ENCODE data around the gene CDC42.

CDC42 gene

DNA sequence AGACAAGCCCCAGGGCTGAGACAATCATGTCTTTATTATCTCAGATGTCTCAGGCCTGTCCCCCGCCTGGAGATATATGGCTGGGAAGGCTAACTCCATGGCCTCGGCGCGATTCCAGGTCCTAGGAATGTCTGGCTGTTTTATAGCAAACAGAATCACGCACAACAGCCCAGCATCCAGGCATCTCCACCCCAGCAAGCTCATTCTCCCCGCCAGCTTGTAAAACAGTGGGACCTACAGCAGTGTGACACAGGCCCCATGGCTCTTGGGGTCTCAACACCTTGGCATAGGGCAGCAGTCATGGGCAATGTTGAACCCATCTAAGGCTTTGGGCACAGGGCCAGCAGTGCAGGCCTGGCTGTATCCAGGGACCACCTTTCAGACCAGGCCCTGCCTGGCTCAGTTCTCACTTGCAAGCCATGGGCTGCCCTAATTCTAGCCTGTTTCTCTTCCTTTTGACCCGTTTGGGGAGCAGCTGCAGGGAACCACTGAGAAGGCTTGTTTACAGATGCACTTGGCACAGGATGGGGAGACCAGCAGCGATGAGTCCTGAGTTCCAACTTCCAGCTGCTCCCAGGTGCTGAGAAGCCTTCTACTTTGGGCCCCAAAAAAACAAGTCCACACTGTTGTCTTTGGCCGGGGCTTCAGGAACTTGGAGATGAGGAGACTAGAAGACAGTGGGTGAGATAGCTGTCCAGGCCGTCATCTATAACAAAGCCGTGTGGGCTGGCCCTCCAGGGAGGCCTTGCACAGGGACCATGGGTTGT is 56.0 kb downstream of the CDC42 start:
- DNase-seq (ENCODE audit: low read depth in 2 of 3, low spot score in 1 of 3), result no peak

GRCh38 chr1:22110016-22110415 is 57.5 kb downstream of the CDC42 start:
- DNase-seq (ENCODE audit: low read depth in 2 of 3, low spot score in 1 of 3), result no peak

- DNase-seq (ENCODE audit: low read depth in 2 of 3, low spot score in 1 of 3), result no peak
These were observed 58.6 kb downstream of the CDC42 start for GRCh38 chr1:22111115-22111514.

GRCh38 chr1:22111620-22112019 is 59.1 kb downstream of the CDC42 start:
- no peak for DNase-seq (ENCODE audit: low read depth in 2 of 3, low spot score in 1 of 3)

DNA sequence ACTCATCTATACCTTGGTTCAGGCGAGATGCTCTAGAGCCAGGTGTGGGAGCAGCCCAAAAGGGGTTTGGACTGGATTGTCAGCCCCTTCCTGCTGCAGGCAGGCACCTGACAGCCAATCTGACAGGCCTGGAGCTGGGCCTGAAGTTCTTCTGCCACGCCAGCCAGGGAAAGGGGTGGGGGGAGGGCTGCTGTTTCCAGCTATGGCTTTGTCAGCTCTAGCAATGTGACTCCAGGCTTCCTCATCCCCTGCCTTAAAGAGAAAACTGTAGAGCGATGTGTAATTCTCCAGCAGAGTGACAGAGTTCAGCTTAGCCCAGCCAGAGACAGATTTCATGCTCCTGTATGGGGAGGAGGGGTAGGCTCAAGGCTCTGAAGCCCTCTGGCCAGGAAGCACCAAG is 60.0 kb downstream of the CDC42 start:
- DNase-seq (ENCODE audit: low read depth in 2 of 3, low spot score in 1 of 3), result no peak

- DNase-seq (ENCODE audit: low read depth in 2 of 3, low spot score in 1 of 3), result no peak
These were observed 61.8 kb downstream of the CDC42 start for GRCh38 chr1:22114083-22115012.

GRCh38 chr1:22115286-22115685 is 62.8 kb downstream of the CDC42 start:
- DNase-seq (ENCODE audit: low read depth in 2 of 3, low spot score in 1 of 3), result no peak

DNA sequence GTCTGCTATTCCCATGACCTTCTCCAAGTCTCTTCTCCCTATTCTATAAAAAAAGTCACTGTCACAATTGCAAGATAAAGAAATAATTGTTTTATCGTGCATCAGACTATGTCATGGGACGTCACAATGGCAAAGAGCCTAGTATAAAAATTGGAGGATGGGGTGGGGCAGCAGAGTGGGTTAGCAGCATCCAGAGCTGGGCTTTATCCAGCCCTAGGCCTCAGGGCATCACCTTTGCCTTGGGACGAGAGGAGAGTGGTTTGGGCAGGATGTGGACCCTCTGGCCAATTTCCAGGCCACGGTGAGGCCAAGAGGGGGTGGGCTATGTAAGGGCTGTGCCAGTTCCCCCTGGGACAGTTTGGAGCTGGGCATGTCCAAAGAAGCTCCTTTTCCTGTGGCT is 64.7 kb downstream of the CDC42 start:
- no peak for DNase-seq (ENCODE audit: low read depth in 2 of 3, low spot score in 1 of 3)

DNA sequence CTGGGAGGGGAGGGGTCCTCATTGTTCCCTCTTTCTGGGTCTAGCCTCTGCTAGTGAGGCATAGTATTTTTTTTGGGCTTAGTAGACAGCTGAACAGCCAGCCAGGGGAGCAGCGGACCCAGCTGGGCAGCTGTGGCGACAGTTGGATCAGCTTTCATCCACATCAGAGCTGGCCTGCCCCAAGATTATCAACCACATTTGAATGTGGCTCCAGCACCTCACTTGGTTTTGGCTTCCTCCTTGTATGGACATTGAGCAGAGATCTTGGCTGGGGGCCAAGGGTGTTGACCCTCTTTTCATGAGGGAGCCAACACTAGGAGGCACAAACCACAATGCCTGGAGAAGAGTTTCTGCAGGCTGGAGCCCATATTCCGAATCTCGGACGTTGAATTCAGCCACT is 65.3 kb downstream of the CDC42 start:
- no peak for DNase-seq (ENCODE audit: low read depth in 2 of 3, low spot score in 1 of 3)

DNA sequence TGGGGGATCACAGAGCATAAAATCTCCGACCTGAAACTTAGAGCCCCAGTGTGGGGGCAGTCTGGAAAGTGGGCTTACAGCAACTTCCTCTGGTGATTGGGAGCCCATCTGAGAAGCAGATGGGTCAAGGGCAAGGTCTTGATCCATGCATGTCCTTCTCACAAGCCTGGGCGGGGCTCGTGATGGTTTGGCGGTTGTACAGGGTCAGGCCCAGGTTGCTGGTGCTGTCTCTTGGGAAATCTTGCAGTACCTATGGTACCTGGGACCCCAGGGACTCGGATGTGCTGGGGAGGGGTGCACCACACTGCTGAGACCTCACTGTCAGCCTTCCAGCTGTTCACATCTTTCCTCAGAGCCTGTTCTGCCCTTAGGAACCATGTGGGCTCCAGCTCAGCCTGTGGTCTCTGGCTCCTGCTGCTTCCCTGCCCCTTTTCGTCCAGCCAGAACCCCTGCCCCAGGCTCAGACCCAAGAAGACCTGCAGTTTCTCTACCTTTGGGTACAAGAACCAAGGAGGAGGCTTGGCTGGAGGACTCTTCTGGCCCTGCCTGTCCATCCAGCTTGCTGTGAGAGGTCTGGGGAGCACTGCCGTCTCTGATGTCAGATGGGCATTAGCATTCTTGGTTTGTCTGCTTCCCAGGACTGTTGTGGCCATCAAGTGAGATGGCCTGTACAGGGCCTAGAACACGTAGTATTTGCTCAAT is 65.9 kb downstream of the CDC42 start:
- no peak for DNase-seq (ENCODE audit: low read depth in 2 of 3, low spot score in 1 of 3)

DNA sequence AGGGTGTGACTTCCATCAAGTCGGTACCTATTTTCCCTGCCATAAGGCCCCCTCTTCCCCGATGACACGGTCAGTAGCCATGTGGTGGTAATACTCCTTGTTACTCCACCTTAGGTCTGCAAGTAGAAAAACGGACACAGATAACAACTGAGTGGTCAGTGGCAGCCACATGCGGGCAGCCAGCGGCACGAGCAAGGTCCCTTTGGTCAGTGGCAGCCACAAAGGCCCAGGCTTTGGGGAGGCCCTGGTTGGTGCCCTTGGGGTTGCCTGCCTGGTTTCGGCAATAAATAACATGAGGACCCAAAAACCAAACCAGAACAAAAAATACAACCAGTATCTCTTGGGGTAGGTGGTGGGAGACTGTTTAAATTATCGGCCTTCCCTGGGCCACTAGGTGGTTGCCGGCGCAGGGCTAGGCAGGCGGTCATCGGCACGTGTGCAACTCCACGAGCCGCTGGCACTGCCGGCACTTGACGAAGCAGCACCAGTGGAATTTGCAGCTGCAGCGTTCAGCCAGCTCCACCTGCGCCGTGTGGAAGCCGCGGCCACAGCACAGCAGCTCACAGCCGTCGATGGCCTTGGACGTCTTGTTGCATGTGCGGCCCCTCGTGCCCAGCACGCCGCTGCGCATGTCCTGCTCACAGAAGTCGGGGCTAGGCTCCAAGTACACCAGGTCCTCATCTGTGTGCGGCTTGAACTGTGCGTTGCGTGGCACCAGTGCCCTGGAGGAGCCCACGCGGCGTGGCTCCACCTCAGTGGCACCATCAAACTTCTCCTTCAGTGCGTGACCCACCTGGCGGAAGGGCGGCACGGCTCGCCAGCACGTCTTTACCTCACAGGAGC is 67.3 kb downstream of the CDC42 start:
- DNase-seq (ENCODE audit: low read depth in 2 of 3, low spot score in 1 of 3), result no peak

GRCh38 chr1:22120469-22120790 is 67.9 kb downstream of the CDC42 start:
- no peak for DNase-seq (ENCODE audit: low read depth in 2 of 3, low spot score in 1 of 3)

- DNase-seq (ENCODE audit: low read depth in 2 of 3, low spot score in 1 of 3), result no peak
These were observed 69.0 kb downstream of the CDC42 start for GRCh38 chr1:22121421-22121911.

DNA sequence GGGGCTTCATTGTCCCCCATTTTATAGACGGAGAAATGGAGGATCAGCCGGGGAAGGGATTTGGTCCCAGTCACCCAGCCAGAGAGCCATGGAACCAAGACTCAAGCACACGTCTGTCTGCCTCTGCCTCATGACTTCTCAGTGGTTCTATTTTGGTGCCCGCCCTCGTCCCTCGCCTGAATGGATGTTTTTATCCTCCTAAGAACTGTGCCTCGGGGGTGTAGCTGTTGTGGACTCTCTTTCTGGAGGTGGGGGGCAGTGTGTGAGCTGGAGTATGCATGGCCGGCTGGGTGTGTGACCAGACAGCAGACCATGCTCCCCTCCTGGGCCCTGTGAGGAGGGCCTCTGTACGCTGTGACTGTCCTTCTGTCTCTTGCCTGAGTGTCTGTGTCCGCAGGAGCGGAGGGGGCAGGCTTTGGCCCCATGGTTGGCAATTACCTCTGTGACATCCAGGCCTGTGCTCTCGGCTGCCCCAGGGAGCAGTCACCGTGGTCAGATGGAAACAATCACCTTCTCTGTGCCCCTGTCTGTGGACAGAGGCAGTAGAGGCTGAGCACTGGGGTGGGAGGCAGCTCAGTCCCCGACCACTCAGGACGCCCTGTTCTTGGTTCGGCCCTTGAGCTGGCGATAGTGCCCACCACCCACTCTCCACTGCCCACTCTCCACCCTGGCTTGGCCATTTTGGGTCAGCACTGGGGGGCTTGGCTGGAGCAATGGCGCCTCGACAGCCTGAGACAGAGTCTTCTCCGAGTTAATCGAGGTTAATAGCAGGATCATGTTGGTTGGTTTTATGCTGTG is 70.0 kb downstream of the CDC42 start:
- DNase-seq (ENCODE audit: low read depth in 2 of 3, low spot score in 1 of 3), result no peak

- no peak for DNase-seq (ENCODE audit: low read depth in 2 of 3, low spot score in 1 of 3)
These were observed 70.5 kb downstream of the CDC42 start for GRCh38 chr1:22123071-22123390.

DNA sequence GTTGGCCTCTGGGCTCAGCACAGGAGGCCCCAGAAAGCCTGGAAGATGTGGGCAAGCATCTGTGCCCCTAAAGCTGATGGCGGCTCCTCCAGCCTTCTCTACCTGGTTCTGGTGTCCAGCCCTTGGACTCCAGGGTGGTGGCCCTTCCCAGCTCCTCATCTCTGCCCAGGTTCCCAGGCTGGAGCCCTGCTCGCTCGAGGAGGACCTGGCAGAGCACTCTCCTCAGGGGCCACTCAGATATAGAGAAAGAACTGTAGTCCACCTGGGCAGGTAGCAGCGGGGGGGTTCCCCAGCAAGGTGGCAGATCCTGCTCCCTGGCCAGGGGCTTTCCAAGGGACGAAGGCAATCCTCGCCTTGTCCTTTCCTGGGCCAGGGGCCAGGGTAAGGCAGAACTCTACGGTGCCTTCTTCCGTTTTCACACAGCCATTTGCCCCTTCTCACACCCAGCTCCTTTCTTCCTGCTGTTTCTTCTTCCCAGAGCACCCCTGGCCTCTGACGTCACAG is 71.4 kb downstream of the CDC42 start:
- DNase-seq (ENCODE audit: low read depth in 2 of 3, low spot score in 1 of 3), result no peak

DNA sequence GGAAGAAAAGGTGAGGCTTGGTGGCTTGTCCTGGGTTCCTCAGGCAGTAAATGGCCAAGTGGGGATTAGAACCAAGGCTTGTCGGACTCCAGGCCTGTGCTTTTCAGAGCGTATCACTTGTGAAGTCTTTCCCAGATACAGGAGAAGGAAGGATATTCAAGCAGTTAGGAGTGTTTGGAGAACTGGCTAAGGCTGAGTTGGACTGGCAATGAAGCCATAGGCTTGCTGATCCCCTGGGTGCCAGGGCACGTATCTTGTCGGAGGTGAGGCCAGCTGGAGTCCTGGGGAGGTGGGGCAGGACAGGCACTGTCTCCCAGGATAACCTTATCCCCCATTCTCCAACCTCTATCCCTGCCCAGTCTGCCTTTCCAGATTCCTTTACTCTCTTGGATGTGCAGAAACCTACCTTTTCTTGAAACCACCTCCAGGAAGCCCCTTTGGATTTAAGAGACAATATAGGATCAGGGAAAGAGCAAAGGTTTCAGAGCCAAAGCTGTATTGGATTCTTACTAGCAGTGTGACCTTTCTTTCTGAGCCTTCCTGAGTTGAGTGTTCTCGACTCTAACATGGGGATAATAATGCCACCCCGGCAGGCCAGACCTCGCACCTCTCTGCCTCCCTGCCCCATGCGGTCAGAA is 72.2 kb downstream of the CDC42 start:
- no peak for DNase-seq (ENCODE audit: low read depth in 2 of 3, low spot score in 1 of 3)

DNA sequence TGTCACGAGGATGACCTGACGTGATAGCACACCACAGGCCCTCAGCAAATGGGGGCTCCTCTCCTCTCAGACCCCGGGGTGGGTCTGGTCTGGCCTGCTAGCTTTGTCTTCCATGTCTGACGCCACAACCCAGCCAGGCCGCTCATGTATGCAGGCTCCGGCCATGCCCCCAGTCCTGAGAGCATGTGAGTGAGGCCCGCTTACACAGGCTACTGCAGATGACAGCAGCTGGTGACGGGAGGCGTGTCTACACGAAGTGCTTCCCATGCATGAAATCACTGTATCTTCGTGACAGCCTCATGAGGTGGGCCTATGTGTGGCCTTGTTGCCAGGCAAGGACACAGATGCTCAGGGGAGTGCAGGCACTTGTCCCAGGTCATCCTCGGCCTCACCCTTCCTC is 74.0 kb downstream of the CDC42 start:
- DNase-seq (ENCODE audit: low read depth in 2 of 3, low spot score in 1 of 3), result no peak

DNA sequence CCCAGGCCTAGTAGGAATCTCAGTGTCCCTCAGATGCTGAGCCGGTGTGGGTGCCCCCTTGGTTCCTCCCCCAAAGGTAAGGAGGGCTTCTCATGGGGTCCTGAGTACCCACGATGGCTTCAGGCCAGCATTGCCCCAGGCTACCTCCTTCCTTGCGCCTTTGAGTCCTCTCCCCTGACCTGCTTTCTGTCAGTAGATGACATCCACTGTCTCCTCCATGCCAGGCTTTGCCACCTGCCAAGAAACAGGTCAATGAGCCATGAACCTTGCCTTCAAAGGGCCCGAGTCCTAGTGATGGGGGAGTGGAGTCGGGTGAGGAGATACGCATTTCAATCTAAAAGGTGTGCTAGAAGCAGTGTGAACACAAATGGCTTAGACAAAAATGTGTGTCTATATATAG is 74.7 kb downstream of the CDC42 start:
- DNase-seq (ENCODE audit: low read depth in 2 of 3, low spot score in 1 of 3), result no peak

DNA sequence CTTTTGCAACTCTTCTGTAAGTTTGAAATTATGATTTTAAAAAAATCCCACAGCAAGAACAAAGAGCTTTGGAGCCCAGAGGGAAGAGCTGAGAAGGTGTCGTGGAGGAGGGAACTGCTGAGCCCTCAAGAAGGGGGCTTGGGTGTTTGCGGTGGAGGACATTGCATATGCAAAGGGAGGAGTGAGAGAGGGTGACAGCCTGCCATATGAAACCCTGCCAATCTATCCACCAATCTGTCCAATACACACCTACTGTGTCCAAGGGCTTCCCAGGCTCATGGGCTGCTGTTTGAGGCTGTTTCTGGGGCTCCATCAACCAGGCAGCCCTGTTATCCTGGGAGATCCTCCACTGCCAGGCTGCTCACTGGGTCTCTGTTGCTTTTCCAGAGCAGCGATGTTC is 75.2 kb downstream of the CDC42 start:
- no peak for DNase-seq (ENCODE audit: low read depth in 2 of 3, low spot score in 1 of 3)
